ENCODE measurements around the gene PICK1.

GRCh38 chr22:38098410-38099249, 41.4 kb downstream of the PICK1 start:
- TF ChIP-seq CTCF (tag by site-specific recombination; IDR thresholded peaks at IDR 0.05) (no peak), HOXD13 (CRISPR knock-in tag; IDR thresholded peaks at IDR 0.05; ENCODE audit: borderline replicate concordance) (no peak), ZNF645 (tag by site-specific recombination; IDR thresholded peaks at IDR 0.05) (no peak), GFI1B (tag by site-specific recombination; IDR thresholded peaks at IDR 0.05) (no peak), YY1 (tag by site-specific recombination; IDR thresholded peaks at IDR 0.05) (no peak), ZNF24 (tag by site-specific recombination; IDR thresholded peaks at IDR 0.05) (no peak), ZNF184 (tag by site-specific recombination; IDR thresholded peaks at IDR 0.05) (no peak), ZNF423 (tag by site-specific recombination; IDR thresholded peaks at IDR 0.05) (no peak), ZNF391 (tag by site-specific recombination; IDR thresholded peaks at IDR 0.05; ENCODE audit: borderline replicate concordance, low read depth) (no peak), BCL11A (tag by site-specific recombination; IDR thresholded peaks at IDR 0.05; ENCODE audit: low read depth) (no peak)
- TF ChIP-seq, protein P1, sequence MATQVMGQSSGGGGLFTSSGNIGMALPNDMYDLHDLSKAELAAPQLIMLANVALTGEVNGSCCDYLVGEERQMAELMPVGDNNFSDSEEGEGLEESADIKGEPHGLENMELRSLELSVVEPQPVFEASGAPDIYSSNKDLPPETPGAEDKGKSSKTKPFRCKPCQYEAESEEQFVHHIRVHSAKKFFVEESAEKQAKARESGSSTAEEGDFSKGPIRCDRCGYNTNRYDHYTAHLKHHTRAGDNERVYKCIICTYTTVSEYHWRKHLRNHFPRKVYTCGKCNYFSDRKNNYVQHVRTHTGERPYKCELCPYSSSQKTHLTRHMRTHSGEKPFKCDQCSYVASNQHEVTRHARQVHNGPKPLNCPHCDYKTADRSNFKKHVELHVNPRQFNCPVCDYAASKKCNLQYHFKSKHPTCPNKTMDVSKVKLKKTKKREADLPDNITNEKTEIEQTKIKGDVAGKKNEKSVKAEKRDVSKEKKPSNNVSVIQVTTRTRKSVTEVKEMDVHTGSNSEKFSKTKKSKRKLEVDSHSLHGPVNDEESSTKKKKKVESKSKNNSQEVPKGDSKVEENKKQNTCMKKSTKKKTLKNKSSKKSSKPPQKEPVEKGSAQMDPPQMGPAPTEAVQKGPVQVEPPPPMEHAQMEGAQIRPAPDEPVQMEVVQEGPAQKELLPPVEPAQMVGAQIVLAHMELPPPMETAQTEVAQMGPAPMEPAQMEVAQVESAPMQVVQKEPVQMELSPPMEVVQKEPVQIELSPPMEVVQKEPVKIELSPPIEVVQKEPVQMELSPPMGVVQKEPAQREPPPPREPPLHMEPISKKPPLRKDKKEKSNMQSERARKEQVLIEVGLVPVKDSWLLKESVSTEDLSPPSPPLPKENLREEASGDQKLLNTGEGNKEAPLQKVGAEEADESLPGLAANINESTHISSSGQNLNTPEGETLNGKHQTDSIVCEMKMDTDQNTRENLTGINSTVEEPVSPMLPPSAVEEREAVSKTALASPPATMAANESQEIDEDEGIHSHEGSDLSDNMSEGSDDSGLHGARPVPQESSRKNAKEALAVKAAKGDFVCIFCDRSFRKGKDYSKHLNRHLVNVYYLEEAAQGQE (tag by site-specific recombination; IDR thresholded peaks at IDR 0.05): no peak
- TF ChIP-seq, protein P2, sequence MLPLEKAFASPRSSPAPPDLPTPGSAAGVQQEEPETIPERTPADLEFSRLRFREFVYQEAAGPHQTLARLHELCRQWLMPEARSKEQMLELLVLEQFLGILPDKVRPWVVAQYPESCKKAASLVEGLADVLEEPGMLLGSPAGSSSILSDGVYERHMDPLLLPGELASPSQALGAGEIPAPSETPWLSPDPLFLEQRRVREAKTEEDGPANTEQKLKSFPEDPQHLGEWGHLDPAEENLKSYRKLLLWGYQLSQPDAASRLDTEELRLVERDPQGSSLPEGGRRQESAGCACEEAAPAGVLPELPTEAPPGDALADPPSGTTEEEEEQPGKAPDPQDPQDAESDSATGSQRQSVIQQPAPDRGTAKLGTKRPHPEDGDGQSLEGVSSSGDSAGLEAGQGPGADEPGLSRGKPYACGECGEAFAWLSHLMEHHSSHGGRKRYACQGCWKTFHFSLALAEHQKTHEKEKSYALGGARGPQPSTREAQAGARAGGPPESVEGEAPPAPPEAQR (tag by site-specific recombination; IDR thresholded peaks at IDR 0.05): no peak
